ENCODE measurements around the gene CSTPP1.
"Not testable (repeated sequence)": the region's sequence is repeated elsewhere in the genome, so short reads cannot be mapped to it uniquely, and the experiment has no call there.

CSTPP1 gene

DNA sequence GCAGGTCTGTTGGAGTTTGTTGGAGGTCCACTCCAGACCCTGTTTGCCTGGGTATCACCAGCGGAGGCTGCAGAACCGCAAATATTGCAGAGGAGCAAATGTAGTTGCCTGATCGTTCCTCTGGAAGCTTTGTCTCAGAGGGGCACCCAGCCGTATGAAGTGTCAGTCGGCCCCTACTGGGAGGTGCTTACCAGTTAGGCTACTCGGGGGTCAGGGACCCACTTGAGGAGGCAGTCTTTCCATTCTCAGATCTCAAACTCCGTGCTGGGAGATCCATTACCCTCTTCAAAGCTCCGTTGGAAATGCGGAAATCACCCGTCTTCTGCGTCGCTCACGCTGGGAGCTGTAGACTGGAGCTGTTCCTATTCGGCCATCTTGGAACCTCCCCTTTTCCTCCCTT, 61.2 kb downstream of the CSTPP1 start:
- DNase-seq: not testable (repeated sequence)

GRCh38 chr11:46999217-46999616, 62.7 kb downstream of the CSTPP1 start:
- no peak for DNase-seq

GRCh38 chr11:47000033-47000432, 63.5 kb downstream of the CSTPP1 start:
- no peak for DNase-seq

GRCh38 chr11:47001781-47002181, 65.2 kb downstream of the CSTPP1 start:
- DNase-seq: no peak

GRCh38 chr11:47002390-47002789, 65.8 kb downstream of the CSTPP1 start:
- no peak for DNase-seq

GRCh38 chr11:47003180-47003877, 66.8 kb downstream of the CSTPP1 start:
- no peak for DNase-seq

DNA sequence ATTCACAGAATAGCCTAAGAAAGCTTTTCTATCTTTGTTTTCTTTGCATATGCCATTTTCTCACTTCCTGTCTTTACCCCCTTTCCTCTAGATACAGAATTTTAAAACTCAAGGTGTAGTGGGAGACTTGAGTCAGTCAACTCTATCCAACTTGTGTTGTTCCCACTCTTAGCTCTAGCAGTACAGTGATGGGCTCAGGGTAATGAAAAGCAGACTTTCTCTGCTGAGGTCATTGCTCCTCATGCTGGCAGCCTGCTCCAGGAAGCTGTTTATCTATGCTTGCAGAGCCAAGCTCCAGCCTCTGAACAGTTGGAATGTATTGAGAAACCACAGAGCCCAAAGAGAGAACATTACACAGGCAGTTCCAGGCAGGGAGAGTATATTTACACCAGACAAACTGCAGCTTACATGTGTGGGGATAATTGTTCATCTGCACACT, 68.1 kb downstream of the CSTPP1 start:
- no peak for DNase-seq

GRCh38 chr11:47005441-47005840, 68.9 kb downstream of the CSTPP1 start:
- no peak for DNase-seq

DNA sequence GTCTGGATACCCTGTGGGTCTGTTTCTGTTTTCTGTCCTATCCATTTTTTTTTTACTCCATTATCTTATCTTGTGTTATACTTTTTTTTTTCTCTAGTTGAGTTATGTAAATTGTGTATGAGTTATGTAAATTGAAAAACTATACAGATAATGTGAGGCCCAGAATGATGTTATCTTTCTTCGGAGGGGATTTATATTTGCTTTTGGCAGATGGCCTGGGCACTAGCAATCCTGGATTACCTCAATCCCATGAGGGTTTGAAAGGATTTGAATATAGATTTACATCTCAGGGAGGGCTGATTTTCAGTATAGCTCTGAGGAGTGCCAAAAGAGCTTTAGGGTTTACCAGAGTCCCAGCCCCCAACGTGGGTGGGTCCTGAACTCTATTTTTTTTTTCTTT, 71.0 kb downstream of the CSTPP1 start:
- no peak for DNase-seq

DNA sequence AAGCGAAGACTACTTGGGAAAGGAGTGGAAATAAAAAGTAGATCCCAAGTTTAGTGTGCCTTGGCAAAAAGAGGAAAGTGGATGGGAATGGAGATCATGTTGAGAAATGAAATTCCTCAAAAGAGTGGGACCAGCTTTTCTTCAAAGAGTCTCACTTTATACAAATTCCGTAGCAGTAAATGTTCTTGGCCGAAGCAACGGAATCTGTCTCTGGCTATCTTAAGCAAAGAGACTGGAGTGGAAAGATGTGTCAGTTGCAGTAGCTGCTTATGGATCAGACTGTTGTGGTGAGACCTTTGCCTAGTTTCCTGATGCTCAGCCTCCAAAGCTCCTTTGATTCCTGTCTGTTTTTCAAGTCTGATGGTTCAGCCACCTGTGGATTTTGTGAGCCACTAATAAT, 73.6 kb downstream of the CSTPP1 start:
- DNase-seq: no peak

DNA sequence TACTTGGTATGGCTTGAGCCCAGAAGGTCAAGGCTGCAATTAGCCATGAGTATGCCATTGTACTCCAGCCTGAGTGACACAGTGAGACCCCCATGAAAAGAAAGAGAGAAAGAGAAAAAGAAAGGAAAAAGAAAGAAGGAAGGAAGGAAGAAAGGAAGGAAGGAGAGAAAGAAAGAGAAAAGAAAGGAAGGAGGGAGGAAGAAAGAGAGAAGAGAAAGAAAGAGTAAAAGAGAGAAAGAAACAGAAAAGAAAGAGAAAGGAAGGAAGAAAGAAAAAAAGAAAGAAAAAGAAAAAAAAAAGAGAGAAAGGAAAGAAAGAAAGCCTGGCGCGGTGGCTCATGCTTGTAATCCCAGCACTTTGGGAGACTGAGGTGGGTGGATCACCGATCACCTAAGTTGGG, 77.5 kb downstream of the CSTPP1 start:
- no peak for DNase-seq

GRCh38 chr11:47018637-47019036, 82.1 kb downstream of the CSTPP1 start:
- no peak for DNase-seq

DNA sequence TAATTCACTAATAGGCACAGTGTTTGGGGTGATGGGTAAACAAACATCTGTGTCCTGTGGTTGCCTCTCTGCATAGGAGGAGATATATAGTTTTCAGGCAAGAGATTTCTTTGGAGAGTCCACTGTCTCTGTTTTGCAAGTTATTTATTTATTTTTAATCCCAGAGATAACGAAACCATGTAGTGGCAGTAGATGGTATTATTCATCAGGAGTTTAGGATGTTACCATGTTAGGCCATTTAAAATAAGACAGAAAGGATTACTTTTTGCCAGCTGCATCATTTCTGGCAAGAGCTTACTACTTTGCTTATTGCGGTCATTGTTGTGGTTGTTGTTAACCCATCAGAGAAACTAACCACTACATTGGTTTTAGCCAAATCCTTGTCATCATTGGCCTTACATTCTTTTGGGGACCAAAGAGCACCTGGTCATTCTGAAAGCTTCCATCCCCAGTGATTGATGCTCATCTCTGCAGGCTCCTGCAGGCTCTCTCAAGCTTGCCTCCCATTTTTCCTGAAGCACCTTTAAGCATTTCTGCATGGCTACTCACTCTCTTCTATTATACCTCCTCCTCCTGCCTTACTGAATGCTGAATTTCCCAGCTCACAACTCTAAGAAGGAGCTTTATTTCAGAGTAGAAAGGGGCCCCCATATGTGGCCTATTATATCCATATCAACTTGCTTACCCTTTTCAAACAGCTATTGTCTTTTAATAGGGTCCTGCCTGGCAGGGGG, 84.4 kb downstream of the CSTPP1 start:
- no peak for DNase-seq

GRCh38 chr11:47021527-47021818, 84.9 kb downstream of the CSTPP1 start:
- DNase-seq: no peak

GRCh38 chr11:47021965-47022364, 85.4 kb downstream of the CSTPP1 start:
- no peak for DNase-seq

- DNase-seq: no peak
Observed at GRCh38 chr11:47028195-47029093, 91.9 kb downstream of the CSTPP1 start.

GRCh38 chr11:47033439-47033838, 96.9 kb downstream of the CSTPP1 start:
- DNase-seq: no peak

GRCh38 chr11:47034091-47034490, 97.5 kb downstream of the CSTPP1 start:
- DNase-seq: no peak

GRCh38 chr11:47035108-47035507, 98.5 kb downstream of the CSTPP1 start:
- no peak for DNase-seq

DNA sequence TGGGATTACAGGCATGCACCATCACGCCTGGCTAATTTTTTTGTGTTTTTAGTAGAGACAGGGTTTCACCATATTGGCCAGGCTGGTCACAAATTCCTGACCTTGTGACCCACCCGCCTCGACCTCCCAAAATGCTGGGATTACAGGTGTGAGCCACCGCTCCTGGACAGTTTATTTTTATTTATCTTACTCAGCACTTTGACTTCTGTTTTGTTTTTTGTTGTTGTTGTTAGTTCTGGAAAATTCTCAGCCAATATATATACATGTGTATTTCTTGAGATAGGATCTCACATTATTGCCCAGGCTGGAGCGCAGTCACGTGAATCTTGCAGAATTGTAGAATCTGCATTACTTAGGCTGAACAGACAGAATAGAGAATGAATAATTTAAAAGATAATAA, 107.6 kb downstream of the CSTPP1 start:
- DNase-seq: no peak

- DNase-seq: no peak
Observed at GRCh38 chr11:47047972-47048371, 111.4 kb downstream of the CSTPP1 start.

DNA sequence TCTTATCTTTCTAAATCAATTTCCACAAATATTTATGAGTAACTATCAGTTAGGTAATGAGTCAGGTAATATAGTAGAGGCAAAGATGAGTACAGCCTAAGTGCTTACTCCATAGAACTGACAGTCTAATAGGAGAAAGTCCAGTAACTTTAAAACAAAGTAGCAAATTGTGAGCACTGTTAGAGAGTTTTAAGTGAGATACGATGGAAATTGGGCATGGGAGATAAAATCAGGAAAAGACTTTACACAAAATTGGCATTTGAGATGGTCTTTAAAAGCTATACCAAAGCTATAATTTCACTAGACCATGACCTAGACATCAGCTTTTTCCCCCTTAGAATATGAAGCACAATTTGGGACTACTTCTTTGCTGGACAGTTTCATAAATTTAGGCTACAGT, 113.7 kb downstream of the CSTPP1 start:
- DNase-seq: no peak

GRCh38 chr11:47051217-47051616, 114.7 kb downstream of the CSTPP1 start:
- DNase-seq: no peak

- DNase-seq: no peak
Observed at GRCh38 chr11:47052165-47052564, 115.6 kb downstream of the CSTPP1 start.

Data from NK-92 treated with Interleukin-12 subunit alpha and Interleukin-12 subunit beta, amount 100 ng/mL, for 24 hours (cell line).